Measurements from ENCODE around the gene SMIM38.

SMIM38 gene

DNA sequence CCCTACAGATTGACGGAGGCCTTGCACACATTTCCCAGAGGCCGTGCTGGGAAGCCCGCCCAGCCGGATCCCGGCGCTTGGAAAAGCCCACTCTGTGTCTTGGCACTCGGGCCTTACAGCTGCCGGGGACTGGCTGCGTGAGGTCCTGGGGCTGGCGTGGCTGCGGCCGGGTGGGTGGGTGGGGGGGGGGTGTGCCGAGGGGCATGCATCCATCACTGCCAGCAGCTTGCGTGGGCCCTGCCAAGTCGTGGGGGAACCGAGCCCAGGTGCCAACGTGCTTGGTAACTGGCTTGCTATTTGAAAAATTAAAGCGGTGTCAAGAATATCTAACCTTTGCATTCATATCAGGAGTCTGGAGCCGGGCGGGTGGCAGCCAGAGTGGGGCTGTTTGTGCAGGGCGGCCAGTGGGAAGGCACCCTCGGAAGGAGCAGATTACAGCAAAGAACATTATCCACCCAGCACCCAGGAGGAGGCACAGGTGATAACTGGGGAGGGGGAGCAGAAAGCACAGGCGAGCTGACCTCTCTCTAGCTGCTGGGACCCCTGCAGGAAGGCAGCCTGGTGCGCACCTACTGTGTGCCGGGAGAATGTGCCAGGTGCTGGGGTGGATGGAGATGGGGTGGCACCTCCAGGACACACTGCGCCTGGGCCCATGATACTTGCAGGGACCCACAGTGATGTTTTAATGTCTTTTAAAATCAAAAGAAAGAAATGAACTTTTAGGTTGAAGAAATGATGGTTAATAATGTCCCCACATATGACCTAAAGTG lies 28.5 kb upstream of the SMIM38 start:
- in situ Hi-C loops (cut with MboI; ENCODE audit: low pct_unique_long_range_greater_than_20kb, low sequenced_read_pairs, unreplicated experiment): no loop called here
- no peak for DNase-seq (ENCODE audit: low spot score)
- TF ChIP-seq, protein P1, sequence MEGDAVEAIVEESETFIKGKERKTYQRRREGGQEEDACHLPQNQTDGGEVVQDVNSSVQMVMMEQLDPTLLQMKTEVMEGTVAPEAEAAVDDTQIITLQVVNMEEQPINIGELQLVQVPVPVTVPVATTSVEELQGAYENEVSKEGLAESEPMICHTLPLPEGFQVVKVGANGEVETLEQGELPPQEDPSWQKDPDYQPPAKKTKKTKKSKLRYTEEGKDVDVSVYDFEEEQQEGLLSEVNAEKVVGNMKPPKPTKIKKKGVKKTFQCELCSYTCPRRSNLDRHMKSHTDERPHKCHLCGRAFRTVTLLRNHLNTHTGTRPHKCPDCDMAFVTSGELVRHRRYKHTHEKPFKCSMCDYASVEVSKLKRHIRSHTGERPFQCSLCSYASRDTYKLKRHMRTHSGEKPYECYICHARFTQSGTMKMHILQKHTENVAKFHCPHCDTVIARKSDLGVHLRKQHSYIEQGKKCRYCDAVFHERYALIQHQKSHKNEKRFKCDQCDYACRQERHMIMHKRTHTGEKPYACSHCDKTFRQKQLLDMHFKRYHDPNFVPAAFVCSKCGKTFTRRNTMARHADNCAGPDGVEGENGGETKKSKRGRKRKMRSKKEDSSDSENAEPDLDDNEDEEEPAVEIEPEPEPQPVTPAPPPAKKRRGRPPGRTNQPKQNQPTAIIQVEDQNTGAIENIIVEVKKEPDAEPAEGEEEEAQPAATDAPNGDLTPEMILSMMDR (IDR thresholded peaks at IDR 0.05; ENCODE audit: extremely low read depth, insufficient read depth, missing control alignments): no peak

DNA sequence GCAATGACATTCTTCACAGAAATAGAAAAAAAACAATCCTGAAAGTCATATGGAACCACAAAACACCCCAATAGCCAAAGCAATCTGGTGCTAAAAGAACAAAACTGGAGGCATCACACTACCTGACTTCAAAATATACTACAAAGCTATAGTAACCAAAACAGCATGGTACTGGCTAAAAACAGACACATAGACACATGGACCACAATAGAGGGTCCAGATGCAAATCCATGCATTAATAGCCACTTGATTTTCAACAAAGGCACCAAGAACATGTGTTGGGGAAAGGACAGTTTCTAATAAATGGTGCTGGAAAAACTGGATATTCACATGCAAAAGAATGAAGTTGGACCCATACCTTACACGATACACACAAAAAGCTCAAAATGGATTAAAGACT lies 27.9 kb upstream of the SMIM38 start:
- TF ChIP-seq, protein P1 (IDR thresholded peaks at IDR 0.05; ENCODE audit: extremely low read depth, insufficient read depth, missing control alignments): no peak
- DNase-seq (ENCODE audit: low spot score): no peak
- in situ Hi-C loops (cut with MboI; ENCODE audit: low pct_unique_long_range_greater_than_20kb, low sequenced_read_pairs, unreplicated experiment): no loop called here

DNA sequence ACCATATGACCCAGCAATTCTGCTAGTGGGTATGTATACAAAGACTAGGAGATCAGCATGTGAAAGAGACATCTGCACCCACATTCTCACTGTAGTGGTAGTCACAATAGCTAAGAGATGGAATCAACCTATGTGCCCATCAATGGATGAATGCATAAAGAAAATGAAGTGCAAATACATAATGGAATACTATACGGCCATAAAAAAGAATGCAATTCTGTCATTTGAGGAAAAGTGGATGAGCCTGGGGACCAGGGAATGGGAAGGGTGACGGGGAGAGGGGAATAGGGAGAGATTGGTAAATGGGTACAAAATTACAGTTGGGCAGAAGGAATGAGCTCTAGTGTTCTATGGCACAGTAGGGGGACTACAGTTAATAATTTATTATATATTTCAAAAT lies 26.7 kb upstream of the SMIM38 start:
- DNase-seq (ENCODE audit: low spot score): no peak
- in situ Hi-C loops (cut with MboI; ENCODE audit: low pct_unique_long_range_greater_than_20kb, low sequenced_read_pairs, unreplicated experiment): no loop called here
- TF ChIP-seq, protein P1 (IDR thresholded peaks at IDR 0.05; ENCODE audit: extremely low read depth, insufficient read depth, missing control alignments): no peak

DNA sequence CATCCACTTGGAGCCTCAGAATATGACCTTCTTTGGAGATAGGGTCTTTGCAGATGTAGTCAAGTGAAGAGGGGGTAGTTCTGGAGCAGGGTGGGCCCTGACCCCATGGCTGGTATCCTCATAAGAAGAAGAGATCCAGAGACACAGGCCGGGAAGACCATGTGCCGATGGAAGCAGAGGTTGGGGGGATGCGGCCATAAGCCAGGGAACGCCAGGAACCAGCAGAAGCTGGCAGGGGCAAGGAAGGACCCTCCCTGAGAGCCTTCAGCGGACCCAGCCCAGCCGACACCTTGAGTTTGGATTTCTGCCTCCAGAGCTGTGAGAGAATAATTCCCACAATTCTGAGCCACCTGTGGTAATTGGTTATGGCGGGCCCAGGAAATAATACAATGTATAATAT lies 26.1 kb upstream of the SMIM38 start:
- in situ Hi-C loops (cut with MboI; ENCODE audit: low pct_unique_long_range_greater_than_20kb, low sequenced_read_pairs, unreplicated experiment): no loop called here
- TF ChIP-seq, protein P1 (IDR thresholded peaks at IDR 0.05; ENCODE audit: extremely low read depth, insufficient read depth, missing control alignments): no peak
- no peak for DNase-seq (ENCODE audit: low spot score)

DNA sequence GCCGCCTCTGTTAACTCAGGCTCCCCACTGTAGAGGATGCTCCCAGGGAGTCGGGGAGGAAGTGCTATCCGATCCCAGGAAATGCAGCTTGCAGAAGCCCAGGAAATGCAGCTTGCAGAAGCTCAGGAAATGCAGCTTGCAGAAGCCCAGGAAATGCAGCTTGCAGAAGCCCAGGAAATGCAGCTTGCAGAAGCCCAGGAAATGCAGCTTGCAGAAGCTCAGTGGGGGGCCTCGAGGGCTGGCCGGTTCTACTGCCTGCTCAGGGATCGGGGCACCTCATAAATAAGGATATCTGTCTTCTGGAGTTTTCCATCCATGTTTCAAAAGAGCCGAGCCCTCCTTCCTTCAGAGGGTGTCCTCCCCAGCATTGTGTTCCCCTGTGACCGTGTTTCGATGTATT lies 25.1 kb upstream of the SMIM38 start:
- in situ Hi-C loops (cut with MboI; ENCODE audit: low pct_unique_long_range_greater_than_20kb, low sequenced_read_pairs, unreplicated experiment): no loop called here

DNA sequence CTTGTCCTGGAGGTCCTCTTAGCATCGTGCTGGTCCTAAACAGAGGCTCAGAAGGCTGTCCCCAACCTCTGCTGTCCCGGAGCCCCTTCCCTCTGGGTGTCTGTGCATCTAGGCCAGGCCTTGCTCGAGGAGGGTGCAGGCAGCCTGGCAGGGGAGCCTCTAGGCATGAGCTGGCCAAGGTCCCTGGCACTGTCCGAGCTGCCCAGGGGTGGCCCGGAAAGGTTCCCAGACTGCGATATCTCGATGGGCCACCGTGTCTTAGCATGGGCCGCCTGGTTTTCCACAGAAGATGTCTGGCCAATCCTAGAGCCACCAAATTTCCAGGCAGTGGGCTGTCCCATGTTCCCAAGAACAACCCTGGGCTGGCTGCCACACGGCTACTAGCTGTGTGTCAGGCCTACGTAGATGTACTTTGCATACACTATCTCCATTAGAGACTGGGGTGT lies 24.6 kb upstream of the SMIM38 start:
- DNase-seq (ENCODE audit: low spot score): no peak
- in situ Hi-C loops (cut with MboI; ENCODE audit: low pct_unique_long_range_greater_than_20kb, low sequenced_read_pairs, unreplicated experiment): no loop called here

More for the DNA sequence above, 25.1 kb upstream of the SMIM38 start:
- no peak for DNase-seq (ENCODE audit: low spot score)
- TF ChIP-seq, protein P1 (IDR thresholded peaks at IDR 0.05; ENCODE audit: extremely low read depth, insufficient read depth, missing control alignments): no peak

More for the DNA sequence above, 24.6 kb upstream of the SMIM38 start:
- TF ChIP-seq, protein P1 (IDR thresholded peaks at IDR 0.05; ENCODE audit: extremely low read depth, insufficient read depth, missing control alignments): no peak

Data from GM13977 (cell line).